Stomach (tissue), 4 donors: ENCODE results near the gene GNA15.

Source experiments
- POLR2A ChIP-seq, 4 donors: fragments of 450-650 bp; IDR thresholded peaks; one replicate each; pipeline ENCODE4 v1.6.1; 2016; ENCODE audit warnings: antibody characterized with exemption in 4 of 4, control low read depth in 2 of 4, mild to moderate bottlenecking in 1 of 4, moderate library complexity in 1 of 4
- TF ChIP-seq, protein P1 (sequence below), 7 experiments: fragments of 450-650 bp in 4 of 7; fragments of 200-600 bp in 3 of 7; sonication (generic) in 3 of 7; IDR thresholded peaks; one replicate each; pipeline ENCODE4 v1.5.1; 2016 to 2019; ENCODE audit warnings: antibody characterized with exemption in 7 of 7, control low read depth in 2 of 7, mild to moderate bottlenecking in 1 of 7

DNA sequence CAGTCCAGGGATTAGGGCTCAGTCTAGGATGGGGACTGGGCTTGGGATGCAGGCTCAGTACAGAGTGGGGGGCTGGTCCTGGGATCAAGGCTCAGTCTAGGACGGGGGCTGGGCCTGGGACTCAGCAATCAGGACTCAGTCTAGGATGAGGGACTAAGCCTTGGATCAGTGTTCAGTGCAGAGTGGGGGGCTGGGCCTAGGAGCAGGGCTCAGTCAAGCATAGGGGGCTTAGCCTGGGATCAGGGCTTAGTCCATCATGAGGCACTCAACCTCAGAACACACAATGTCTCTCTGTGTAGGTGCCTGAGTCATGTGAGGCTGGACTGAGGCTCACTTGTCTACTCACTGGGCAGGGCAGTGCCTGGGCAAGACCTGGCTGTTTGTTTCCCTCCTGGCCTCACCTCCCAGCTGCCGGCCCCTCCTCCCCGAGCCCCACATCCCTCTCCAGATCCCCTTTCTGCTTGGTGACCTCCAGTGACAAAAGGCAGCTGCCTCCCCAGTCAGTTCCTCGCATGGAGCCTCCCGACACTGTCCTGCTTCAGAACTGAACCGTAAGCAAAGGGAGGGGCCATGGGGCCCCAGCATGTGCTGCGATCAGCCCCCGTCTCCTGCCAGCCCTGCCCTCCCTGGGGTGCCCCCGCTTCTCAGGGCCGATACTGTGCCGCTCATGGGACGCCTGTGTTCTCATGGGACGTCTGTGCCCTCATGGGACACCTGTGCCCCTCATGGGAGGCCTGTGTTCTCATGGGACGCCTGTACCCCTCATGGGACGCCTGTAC lies 36.2 kb downstream of the GNA15 start:
- TF ChIP-seq, protein P1, sequence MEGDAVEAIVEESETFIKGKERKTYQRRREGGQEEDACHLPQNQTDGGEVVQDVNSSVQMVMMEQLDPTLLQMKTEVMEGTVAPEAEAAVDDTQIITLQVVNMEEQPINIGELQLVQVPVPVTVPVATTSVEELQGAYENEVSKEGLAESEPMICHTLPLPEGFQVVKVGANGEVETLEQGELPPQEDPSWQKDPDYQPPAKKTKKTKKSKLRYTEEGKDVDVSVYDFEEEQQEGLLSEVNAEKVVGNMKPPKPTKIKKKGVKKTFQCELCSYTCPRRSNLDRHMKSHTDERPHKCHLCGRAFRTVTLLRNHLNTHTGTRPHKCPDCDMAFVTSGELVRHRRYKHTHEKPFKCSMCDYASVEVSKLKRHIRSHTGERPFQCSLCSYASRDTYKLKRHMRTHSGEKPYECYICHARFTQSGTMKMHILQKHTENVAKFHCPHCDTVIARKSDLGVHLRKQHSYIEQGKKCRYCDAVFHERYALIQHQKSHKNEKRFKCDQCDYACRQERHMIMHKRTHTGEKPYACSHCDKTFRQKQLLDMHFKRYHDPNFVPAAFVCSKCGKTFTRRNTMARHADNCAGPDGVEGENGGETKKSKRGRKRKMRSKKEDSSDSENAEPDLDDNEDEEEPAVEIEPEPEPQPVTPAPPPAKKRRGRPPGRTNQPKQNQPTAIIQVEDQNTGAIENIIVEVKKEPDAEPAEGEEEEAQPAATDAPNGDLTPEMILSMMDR (IDR thresholded peaks at IDR 0.05), result no peak
- TF ChIP-seq POLR2A (IDR thresholded peaks at IDR 0.05), result no peak
